HG02840 (cell line): Measurements from ENCODE around the gene SMOC2.
"Not testable (repeated sequence)": the region's sequence is repeated elsewhere in the genome, so short reads cannot be mapped to it uniquely, and the experiment has no call there.

ENCODE experiments used
- ATAC-seq: cut with Tn5 transposase; IDR thresholded peaks from one replicate; pipeline ENCODE4 v1.9.1; 2021; ENCODE audit warnings: mild to moderate bottlenecking, moderate library complexity, moderate number of reproducible peaks; ENCODE audit not compliant: unreplicated experiment, low FRiP score

SMOC2 gene

GRCh38 chr6:168562576-168563151 lies 121.7 kb downstream of the SMOC2 start:
- no peak for ATAC-seq

GRCh38 chr6:168563656-168564055 lies 122.7 kb downstream of the SMOC2 start:
- no peak for ATAC-seq

- ATAC-seq = no peak
Observed at GRCh38 chr6:168565112-168565511, 124.1 kb downstream of the SMOC2 start.

- ATAC-seq = no peak
Observed at GRCh38 chr6:168570211-168570610, 129.2 kb downstream of the SMOC2 start.

GRCh38 chr6:168571268-168571667 lies 130.3 kb downstream of the SMOC2 start:
- ATAC-seq = no peak

GRCh38 chr6:168573276-168573835 lies 132.4 kb downstream of the SMOC2 start:
- ATAC-seq = not testable (repeated sequence)

- no peak for ATAC-seq
Observed at GRCh38 chr6:168574075-168574698, 133.2 kb downstream of the SMOC2 start.

GRCh38 chr6:168574699-168575195 lies 133.8 kb downstream of the SMOC2 start:
- ATAC-seq = no peak

GRCh38 chr6:168575346-168576098 lies 134.5 kb downstream of the SMOC2 start:
- no peak for ATAC-seq

GRCh38 chr6:168576388-168576787 lies 135.4 kb downstream of the SMOC2 start:
- no peak for ATAC-seq

- no peak for ATAC-seq
Observed at GRCh38 chr6:168577496-168577895, 136.5 kb downstream of the SMOC2 start.

- ATAC-seq = no peak
Observed at GRCh38 chr6:168578036-168578435, 137.1 kb downstream of the SMOC2 start.

- ATAC-seq = no peak
Observed at GRCh38 chr6:168581236-168581635, 140.3 kb downstream of the SMOC2 start.

- ATAC-seq = no peak
Observed at GRCh38 chr6:168581706-168582105, 140.7 kb downstream of the SMOC2 start.

- ATAC-seq = no peak
Observed at GRCh38 chr6:168582571-168582981, 141.6 kb downstream of the SMOC2 start.

- no peak for ATAC-seq
Observed at GRCh38 chr6:168583126-168583525, 142.1 kb downstream of the SMOC2 start.

- ATAC-seq = no peak
Observed at GRCh38 chr6:168583821-168584220, 142.8 kb downstream of the SMOC2 start.

- ATAC-seq = no peak
Observed at GRCh38 chr6:168584249-168584648, 143.3 kb downstream of the SMOC2 start.

GRCh38 chr6:168584671-168585070 lies 143.7 kb downstream of the SMOC2 start:
- ATAC-seq = no peak

GRCh38 chr6:168585441-168585840 lies 144.5 kb downstream of the SMOC2 start:
- no peak for ATAC-seq

- no peak for ATAC-seq
Observed at GRCh38 chr6:168589275-168589674, 148.3 kb downstream of the SMOC2 start.
